ENCODE results near the gene TGIF1. TPM values are rescaled to one million over a fixed set of nuclear protein-coding genes. Genes with fewer than 3 reads are reported as not detected.

Gene TGIF1
- total RNA-seq, 2 donors from 2014 or later: 68.0 to 80.6 TPM

DNA sequence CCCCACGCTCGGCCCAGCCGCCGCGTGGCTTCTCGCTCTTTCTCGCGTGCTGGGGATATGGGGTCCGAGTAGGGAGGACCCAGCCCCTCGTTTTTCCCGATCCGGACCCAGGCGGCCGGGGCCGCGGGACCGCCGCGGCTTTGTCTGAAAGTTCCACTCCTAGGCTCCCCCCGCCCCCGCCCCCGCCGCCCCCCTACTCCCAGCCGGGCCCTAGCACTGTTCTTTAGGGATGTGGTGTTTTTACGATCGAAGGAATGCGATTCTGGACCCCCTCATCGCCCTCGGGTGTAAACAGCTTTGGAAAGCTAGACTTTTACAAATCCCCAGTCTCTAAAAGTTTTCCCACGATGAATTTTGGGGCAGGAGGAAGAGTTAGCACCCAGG lies 819 bp downstream of the TGIF1 start:
- TF ChIP-seq, protein P1, sequence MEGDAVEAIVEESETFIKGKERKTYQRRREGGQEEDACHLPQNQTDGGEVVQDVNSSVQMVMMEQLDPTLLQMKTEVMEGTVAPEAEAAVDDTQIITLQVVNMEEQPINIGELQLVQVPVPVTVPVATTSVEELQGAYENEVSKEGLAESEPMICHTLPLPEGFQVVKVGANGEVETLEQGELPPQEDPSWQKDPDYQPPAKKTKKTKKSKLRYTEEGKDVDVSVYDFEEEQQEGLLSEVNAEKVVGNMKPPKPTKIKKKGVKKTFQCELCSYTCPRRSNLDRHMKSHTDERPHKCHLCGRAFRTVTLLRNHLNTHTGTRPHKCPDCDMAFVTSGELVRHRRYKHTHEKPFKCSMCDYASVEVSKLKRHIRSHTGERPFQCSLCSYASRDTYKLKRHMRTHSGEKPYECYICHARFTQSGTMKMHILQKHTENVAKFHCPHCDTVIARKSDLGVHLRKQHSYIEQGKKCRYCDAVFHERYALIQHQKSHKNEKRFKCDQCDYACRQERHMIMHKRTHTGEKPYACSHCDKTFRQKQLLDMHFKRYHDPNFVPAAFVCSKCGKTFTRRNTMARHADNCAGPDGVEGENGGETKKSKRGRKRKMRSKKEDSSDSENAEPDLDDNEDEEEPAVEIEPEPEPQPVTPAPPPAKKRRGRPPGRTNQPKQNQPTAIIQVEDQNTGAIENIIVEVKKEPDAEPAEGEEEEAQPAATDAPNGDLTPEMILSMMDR (IDR thresholded peaks at IDR 0.05): no peak
- Histone ChIP-seq H3K27ac (peak overlapping the region; percentile 100), H3K4me1 (peaks cover 8% of the 10 kb centered on the region), H3K27me3 (no peaks in the 10 kb centered on the region), H3K9me3 (no peaks in the 10 kb centered on the region), H3K9ac (ENCODE audit: low read depth in 2 of 2, low read length in 2 of 2) (peak overlapping the region; percentile 93 to 100), H3K36me3 (no peaks in the 10 kb centered on the region), H3K4me3 (peak overlapping the region; percentile 68)
- DNase-seq: no peak
- intact Hi-C loops (cut with DNase I): no loop called here

DNA sequence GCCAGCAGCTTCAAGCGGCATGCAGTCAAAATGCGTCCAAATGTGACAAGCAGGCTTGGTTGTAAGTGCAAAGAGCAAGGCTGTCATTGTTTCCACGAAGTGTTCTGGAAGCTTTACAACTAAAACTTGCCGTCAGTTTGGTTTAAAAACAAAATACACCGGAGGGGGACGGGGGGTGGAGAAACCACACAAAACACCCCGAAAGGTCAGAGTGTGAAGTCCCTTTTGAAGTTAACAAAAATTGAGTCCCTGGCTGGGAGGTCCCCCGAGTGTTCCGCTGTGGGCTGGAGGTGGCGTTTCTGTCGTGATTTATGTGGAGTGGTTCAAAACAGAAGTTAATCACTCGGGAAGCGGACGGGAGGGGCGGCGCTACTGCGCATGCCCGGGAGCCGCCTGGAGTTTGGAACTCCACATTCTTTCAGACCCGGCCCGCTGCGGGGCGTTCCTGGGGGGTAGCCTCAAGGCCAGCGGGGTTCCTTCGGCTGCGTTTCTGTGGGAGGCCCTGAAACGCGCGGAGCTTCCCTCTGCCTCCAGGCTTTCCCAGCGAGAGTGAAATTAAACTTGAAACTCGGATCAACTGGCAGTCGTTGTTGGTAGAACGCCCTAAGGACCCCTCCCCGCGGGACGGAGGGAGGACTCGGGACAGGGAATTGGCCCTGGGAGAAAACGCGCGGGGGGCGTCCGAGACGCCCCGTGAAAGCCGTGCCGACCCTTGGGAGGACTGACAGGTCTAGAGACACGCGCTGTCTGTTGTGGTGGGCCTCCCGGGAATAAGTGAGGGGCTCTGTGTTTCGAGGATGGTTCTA lies 1.4 kb downstream of the TGIF1 start:
- peaks cover 8% of the 10 kb centered on the region for H3K4me1 ChIP-seq
- no peaks in the 10 kb centered on the region for H3K9me3 ChIP-seq
- TF ChIP-seq, protein P1 (IDR thresholded peaks at IDR 0.05): no peak
- peak overlapping the region; percentile 100 for H3K27ac ChIP-seq
- H3K36me3 ChIP-seq: no peaks in the 10 kb centered on the region
- H3K9ac ChIP-seq (ENCODE audit: low read depth in 2 of 2, low read length in 2 of 2): peak overlapping the region; percentile 93 to 100
- peak; percentile 97 for DNase-seq
- peak overlapping the region; percentile 68 for H3K4me3 ChIP-seq
- intact Hi-C loops (cut with DNase I): no loop called here
- no peaks in the 10 kb centered on the region for H3K27me3 ChIP-seq

DNA sequence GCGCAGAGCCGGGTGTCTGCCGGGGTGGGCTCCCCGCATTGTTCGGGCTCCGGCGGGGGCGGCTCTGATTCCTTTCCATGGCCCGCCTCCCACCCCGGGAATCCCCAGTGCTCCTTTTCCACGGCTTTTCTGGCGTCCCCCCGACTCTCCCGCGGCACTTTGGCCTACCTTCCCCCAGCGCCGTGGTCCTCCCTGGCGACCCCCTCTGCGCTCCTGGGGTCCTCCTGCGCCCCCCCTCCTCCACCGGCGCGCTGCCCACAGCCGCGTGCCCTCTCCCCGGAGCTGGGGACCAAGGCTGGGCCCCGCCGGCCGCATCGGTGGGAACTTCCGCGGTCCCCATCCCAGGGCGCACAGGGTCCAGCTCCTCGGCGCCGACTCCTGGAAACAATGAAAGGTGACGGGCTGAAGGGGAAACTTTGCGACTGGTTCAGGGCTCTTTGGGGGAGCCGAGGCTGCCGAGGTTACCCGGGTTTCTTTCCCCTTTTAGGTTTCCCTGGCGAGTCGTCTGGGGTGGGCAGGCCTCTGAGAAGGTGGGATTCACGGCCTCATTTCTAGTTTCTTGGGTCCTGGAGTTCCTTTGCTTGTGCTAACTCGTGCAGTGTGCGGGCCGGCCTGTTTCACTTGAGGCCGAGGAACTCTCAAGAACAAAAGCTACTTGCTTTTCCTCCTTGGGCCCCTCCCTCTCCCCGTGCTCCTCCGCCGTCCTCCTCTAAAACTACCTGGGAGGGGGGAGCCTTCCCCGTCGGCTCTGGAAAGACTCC lies 2.2 kb downstream of the TGIF1 start:
- no peaks in the 10 kb centered on the region for H3K36me3 ChIP-seq
- H3K9ac ChIP-seq (ENCODE audit: low read depth in 2 of 2, low read length in 2 of 2): peak overlapping the region; percentile 93 to 100
- H3K9me3 ChIP-seq: no peaks in the 10 kb centered on the region
- H3K4me3 ChIP-seq: peak overlapping the region; percentile 68
- TF ChIP-seq, protein P1 (IDR thresholded peaks at IDR 0.05): no peak
- H3K4me1 ChIP-seq: no peaks in the 10 kb centered on the region
- no peaks in the 10 kb centered on the region for H3K27me3 ChIP-seq
- intact Hi-C loops (cut with DNase I): no loop called here
- H3K27ac ChIP-seq: peak overlapping the region; percentile 100
- peak; percentile 84 for DNase-seq

DNA sequence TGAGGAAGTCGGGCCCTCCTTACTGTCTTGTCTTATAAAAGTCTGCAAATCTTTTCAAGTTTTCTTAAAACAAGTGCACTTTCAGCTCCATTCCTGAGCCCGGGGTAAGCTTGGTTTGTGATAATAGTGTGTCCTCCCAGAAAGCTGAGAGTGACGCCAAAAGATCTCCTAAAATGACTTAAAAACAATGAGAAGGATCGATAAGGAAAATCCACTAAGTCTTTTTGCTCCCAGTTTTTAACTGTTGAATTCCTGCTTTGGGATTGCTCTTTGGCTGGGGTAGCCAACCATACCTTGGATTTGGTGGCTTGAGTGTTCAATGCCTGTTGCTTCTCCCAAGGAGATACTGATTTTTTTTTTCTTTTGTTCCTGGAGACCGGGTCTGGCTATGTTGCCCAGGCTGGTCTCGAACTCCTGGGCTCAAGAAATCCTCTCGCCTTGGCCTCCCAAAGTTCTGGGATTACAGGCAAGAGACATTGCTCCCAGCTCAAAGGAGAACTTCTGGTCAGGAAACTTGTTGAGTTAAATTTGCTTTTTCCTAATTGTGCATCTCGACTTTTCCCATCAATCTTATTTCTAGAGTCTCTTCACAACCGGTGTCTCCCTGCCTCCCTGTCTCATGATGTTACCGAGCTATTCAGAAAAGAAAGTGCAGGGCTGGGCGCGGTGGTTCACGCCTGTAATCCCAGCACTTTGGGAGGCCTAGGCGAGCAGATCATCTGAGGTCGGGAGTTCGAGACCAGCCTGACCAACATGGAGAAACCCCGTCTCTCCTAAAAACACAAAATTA lies 3.0 kb downstream of the TGIF1 start:
- peak overlapping the region; percentile 100 for H3K27ac ChIP-seq

More for the DNA sequence above, 3.0 kb downstream of the TGIF1 start:
- intact Hi-C loops (cut with DNase I): no loop called here
- Histone ChIP-seq H3K36me3 (no peaks in the 10 kb centered on the region), H3K9me3 (no peaks in the 10 kb centered on the region), H3K9ac (ENCODE audit: low read depth in 2 of 2, low read length in 2 of 2) (peak overlapping the region; percentile 93 to 100), H3K27me3 (no peaks in the 10 kb centered on the region), H3K4me1 (peaks cover 4% of the 10 kb centered on the region), H3K4me3 (peak overlapping the region; percentile 68)
- TF ChIP-seq, protein P1 (IDR thresholded peaks at IDR 0.05): no peak
- peak; percentile 34 for DNase-seq
